GM21528 (cell line): ENCODE data around the gene TBC1D9.
"Not testable (repeated sequence)": the region's sequence is repeated elsewhere in the genome, so short reads cannot be mapped to it uniquely, and the experiment has no call there.

ENCODE experiments used
- ATAC-seq: cut with Tn5 transposase; IDR thresholded peaks from one replicate; pipeline ENCODE4 v1.9.1; 2021; ENCODE audit warnings: mild to moderate bottlenecking, moderate library complexity; ENCODE audit not compliant: unreplicated experiment, low FRiP score

Gene TBC1D9

DNA sequence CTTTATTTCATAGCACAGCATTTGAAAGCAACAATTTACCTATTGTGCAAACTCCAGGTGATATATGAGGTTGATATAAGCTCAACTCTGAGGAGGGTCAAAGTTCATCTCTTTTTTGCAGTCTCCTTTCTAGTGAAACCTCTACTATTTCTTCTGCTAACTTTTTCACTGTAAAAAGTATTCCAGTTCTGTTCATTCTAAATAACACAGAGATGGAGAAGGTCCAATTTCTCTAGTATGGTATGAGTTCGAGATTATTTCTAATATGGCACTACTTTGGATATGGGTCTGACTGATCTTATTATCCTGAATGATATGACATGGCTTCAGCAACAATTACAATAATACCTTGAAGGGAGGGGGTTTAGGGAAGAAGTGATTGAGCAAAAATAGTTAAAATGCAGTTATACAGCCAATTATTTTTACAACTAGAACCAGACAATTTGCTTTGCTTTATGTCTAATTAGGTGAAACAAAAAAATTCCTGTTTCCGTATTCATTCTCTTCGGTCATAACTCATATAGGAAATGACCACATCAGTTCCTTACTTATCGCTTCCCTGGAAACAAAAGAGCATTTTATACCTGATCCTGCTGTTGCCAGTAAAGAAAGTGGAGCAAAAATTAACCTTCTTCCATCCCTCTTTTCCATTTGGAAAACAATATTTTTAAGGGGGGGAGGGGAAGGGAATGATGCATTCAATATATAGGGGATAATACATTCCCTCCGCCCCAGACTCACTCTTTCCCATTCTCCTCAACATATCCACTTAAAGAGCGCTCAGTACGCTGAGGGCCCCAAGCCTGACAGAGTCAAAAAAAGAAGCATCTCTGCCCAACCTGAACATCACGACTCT lies 1.0 kb downstream of the TBC1D9 start:
- no peak for ATAC-seq

DNA sequence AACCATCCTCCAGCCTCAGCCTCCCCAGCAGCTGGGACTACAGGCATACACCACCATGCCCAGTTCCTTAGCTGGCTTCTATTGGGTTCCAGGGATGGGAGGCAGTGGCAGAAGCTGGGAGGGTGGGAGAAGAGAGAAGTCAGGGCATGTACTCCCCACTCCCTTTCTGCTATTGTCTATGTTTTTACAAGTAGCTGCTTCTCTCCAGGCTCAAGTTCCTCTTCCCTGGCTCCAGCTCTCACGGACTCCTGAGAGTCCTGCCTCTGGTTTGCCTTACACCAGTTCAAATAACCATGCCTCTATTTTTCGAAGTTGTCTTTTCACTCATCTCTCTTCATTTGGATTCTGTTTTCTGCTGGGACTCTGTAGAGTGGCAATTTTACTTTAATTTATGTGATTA lies 2.9 kb downstream of the TBC1D9 start:
- ATAC-seq = no peak

DNA sequence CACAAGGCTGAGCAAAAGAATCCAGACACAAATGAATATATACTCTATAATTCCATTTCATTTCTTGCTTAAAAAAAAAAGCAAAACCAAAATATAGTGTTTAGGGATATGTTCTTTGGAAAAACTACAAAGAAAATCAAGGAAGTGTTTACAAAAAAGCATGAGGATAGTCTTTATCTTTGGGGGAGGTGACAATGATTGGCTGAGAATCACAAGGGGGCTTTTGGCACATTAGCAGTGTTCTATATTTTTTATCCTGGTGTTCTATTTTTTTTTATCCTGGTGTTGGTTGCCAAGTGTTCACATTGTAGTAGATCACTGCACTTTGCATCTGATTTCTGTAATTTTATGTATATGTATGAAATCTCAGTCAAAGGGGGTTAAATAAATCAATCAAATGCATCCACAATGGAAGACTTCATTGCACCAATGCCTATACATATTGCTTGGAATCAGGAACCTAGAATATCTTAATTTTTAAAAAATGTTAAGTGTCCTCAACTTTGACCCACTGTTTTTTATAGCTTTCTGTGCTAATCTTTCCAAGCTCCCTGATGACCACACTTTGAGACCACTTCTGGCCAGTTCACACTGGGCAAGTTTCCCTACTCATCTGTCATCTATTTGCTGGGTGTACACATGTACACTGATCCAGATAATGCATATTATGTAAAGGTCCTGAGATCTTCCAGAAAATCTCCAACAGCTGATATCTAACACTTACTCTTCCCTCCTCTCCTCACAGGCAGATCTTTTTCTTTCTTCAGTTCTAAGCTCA lies 3.7 kb downstream of the TBC1D9 start:
- ATAC-seq = no peak

GRCh38 chr4:140750470-140750869 lies 5.7 kb downstream of the TBC1D9 start:
- ATAC-seq = no peak

DNA sequence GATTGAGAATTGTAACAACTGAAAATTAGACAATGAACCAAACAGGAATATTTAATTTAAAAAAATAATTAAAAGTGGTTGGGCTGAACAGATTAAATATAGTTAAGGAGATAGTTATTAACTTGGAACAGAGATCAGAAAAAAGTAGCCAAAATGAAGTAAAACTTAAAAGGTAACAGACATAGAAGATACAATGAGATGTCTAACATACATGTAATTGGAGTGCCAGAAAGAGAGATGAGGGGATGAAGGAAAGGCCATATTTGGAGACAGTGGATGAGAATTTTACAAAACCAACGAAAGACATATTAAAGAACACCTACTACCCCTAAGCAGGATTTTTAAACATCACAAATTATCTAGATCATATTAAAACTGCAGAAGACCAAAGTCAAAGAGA lies 8.0 kb downstream of the TBC1D9 start:
- ATAC-seq = no peak

DNA sequence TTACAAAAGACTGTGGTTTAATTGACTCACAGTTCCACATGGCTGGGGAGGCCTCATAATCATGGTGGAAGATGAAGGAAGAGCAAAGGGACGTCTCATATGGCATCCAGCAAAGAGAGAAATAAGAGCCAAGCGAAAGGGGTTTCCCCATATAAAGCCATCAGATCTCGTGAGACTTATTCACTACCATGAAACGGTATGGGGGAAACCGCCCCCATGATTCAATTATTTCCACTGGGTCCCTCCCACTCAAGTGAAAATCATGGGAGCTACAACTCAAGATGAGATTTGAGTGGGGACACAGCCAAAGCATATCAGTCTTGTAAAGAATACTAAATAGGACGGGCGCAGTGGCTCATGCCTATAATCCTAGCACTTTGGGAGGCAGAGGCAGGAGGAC lies 9.6 kb downstream of the TBC1D9 start:
- ATAC-seq = not testable (repeated sequence)

- ATAC-seq = no peak
Measured at GRCh38 chr4:140744421-140744820, 11.8 kb downstream of the TBC1D9 start.

DNA sequence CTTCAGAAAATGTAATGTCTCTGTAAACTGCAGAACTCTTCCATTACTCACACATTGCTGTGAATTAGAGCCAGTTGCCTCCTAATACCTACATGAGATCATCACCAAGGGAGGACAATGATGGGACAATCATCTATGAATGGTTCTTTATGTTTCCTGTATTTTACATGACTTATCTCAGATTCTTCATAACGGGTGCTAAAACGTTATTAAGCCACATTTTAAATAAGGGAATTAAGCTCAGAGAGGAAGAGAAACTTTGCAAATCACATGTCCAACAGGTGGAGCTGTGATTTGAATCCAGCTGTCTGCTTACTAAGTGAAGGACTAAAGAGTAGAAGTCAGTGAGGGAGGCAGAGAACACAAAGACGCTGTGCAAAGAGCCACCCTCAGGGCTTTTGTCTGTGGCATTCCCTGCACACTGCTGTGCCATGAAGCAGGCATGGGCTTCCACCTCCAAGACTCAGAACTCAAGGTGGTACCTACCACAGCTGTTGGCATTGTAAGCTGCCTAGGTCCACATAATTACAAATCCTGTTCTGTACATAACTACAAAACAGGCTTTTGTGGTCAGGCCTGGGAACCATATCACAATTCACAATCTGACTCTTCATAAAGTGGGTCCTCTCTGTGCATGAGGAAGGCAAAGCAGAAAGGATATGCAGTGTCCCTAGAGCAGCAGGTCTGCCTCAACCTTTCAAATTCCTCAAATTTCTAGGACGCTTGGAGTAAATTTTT lies 12.8 kb downstream of the TBC1D9 start:
- peak; percentile 81 for ATAC-seq

- peak; percentile 34 for ATAC-seq
Measured at GRCh38 chr4:140742838-140743193, 13.4 kb downstream of the TBC1D9 start.

DNA sequence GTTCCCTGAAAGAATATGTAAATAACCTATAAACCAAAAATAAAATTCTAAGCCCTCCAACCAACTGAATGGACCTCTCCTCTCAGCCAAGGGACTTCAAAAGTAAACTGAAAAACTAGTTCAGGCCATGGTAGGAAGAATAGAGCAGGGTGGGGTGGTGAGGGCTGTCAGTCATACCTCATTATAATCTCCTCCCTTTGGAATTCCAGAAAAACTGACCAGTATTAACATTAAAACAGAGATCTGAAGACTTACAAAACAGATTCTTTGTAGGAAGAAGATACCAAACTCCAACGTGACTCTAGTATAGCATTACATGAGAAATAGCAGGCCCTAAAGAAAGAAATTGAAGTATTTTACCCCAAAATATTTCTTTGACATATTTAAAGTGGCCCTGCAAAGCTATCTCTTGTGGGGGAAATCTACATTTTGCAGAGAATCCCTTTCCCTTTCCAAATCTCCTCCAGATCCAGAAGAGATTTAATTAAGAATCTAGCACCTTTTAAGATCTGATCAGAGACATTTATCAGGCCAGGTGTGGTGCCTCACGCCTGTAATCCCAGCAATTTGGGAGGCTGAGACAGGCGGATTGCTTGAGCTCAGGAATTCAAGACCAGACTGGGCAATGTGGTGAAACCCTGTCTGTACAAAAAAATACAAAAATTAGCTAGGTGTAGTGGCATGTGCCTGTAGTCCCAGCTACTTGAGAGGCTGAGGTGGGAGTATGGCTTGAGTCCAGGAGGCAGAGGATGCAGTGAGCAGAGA lies 15.1 kb downstream of the TBC1D9 start:
- ATAC-seq = no peak

GRCh38 chr4:140740422-140740821 lies 15.8 kb downstream of the TBC1D9 start:
- ATAC-seq = no peak

DNA sequence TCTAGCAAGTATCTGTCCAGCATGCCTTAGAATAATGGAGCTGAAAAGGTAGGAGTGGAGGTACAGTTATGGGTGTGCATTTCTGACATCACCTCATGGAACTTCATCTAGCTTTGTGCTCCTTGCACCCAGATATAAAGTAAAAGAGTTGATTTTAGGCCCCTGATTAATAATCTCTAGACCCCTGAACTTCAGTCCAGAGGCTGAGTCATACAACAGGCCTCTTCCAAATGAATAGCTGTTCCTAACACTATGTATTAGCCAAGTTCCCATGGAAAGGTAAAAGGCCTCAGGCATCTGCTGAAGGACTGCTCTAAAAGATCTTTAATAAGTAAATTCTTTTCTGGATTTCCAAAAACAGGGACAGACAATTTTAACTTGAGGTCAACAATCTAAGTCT lies 16.2 kb downstream of the TBC1D9 start:
- ATAC-seq = no peak

DNA sequence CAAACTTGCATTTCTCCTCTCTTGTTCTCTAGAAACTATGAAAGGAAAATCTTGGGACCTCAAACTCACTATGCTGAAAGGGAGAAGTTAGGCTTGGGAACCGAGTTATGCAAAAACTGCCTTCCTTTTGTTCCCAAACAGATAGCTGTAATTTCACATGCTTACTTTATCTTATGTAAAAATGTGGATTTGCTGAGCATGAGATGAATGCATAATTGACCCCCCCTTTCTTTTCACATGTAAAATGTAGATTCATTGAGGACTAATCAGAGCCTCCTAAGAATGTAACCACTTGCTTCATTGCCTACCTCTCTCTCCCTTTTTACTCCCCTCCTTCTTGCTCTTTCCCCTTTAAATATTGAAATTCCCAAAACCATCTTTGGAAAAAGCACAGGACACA lies 18.0 kb downstream of the TBC1D9 start:
- ATAC-seq = no peak

GRCh38 chr4:140736669-140737343 lies 19.4 kb downstream of the TBC1D9 start:
- ATAC-seq = no peak

DNA sequence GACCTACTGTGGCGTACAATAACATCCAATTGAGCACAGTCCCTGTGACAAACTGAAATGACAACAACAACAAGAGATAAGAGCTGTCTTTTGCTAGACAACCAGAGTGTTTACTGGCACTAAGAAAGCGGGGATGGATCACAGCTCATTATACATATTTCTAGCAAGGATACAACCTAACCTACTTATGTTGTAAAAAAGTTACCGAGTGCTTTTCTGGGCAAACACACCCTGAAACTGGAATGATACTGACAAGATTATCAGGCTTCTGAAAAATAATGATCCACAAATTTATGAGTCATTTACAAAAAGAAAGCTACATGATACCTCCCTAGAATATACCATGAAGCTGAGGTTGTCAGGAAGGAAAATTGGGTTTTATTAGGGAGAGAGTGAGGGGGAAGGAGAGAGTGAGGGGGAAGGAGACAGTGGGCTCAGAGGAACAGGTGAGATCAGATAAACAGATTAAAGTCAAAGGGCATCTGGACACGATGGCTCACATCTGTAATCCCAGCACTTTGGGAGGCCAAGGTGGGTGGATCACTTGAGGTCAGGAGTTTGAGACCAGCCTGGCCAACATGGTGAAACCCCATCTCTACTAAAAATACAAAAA lies 20.3 kb downstream of the TBC1D9 start:
- ATAC-seq = no peak

DNA sequence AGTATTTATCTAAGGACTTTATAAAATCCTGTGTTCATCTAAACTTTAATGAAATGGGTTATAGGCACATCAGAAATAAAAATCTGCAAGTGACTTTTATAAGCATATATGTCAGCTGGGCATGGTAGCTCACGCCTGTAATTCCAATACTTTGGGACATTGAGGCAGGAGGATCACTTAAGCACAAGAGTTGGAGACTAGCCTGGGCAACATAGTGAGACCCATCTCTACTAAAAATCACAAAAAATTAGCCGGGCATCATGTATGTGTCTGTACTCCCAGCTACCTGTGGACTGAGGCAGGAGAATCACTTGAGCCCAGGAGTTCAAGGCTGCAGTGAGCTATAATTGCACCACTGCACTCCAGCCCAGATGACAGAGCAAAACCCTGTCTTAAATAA lies 20.9 kb downstream of the TBC1D9 start:
- no peak for ATAC-seq

DNA sequence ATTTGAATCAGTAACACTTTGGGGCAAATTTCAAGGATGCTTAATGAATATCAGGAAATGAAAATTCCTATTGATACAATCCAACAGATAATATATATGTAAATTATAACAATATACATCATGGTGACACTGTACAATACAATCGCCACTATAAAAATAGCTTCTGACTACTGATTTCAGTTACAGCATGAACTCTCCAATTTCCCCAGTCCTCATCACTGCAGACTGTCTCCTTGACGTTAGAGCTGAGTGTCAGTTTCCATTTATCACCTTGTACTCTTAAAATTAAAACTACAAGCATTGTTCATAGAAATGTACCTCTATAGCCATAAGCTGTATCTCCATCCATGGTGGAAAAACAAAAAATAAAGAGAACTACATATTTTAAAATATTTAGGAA lies 23.4 kb downstream of the TBC1D9 start:
- ATAC-seq = no peak

GRCh38 chr4:140729344-140730049 lies 26.7 kb downstream of the TBC1D9 start:
- ATAC-seq = no peak
